Gastroesophageal sphincter (tissue), 3 donors: Measurements from ENCODE around the gene CDCP2.

Experiments
- EP300 ChIP-seq: sonication (generic); formaldehyde crosslinking; IDR thresholded peaks from one replicate; pipeline ENCODE4 v1.6.1; 2017; ENCODE audit warnings: antibody characterized with exemption, mild to moderate bottlenecking
- POLR2A ChIP-seq, 2 donors: fragments of 450-650 bp; IDR thresholded peaks; one replicate each; pipeline ENCODE4 v1.6.1; 2017; ENCODE audit warnings: antibody characterized with exemption in 2 of 2, mild to moderate bottlenecking in 2 of 2, moderate library complexity in 1 of 2
- POLR2AphosphoS5 ChIP-seq: sonication (generic); formaldehyde crosslinking; IDR thresholded peaks from one replicate; pipeline ENCODE4 v1.6.1; 2017; ENCODE audit warnings: antibody characterized with exemption
- TF ChIP-seq, protein P1 (sequence below), 4 experiments: fragments of 200-600 bp in 2 of 4; fragments of 450-650 bp in 2 of 4; sonication (generic) in 1 of 4; IDR thresholded peaks; one replicate each; pipeline ENCODE4 v1.5.1; 2017 to 2019; ENCODE audit warnings: antibody characterized with exemption in 4 of 4, mild to moderate bottlenecking in 2 of 4, moderate library complexity in 2 of 4

DNA sequence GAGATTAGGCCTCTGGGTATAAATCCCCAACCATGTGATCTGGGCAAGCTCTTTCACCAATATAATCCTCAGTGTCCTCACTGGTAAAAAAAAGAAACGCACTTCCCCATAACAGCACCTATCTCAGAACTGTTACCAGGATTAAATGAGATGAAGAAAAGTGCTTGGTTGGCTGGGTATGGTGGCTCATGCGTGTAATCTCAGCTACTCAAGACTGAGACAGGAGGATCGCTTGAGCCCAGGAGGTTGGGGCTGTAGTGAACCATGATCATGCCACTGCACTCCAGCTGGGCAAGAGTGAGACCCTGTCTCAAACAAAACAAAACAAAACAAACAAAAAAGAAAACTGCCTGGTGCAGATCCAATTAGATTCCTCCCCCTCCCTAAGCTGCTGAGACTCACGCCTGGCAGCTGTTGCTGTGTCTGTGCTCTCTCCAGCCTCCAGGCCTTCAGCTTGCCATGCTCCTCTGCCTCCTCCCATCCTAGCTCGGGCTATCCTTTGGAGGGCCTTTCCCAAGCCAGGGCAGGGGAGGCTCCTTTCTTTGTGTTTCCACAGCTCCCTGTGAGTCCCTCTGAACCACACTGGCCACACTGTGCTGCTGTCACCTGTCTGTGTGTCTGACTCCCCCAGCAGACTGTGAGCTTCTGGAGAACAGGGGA lies 28.0 kb upstream of the CDCP2 start:
- TF ChIP-seq, protein P1, sequence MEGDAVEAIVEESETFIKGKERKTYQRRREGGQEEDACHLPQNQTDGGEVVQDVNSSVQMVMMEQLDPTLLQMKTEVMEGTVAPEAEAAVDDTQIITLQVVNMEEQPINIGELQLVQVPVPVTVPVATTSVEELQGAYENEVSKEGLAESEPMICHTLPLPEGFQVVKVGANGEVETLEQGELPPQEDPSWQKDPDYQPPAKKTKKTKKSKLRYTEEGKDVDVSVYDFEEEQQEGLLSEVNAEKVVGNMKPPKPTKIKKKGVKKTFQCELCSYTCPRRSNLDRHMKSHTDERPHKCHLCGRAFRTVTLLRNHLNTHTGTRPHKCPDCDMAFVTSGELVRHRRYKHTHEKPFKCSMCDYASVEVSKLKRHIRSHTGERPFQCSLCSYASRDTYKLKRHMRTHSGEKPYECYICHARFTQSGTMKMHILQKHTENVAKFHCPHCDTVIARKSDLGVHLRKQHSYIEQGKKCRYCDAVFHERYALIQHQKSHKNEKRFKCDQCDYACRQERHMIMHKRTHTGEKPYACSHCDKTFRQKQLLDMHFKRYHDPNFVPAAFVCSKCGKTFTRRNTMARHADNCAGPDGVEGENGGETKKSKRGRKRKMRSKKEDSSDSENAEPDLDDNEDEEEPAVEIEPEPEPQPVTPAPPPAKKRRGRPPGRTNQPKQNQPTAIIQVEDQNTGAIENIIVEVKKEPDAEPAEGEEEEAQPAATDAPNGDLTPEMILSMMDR (IDR thresholded peaks at IDR 0.05): no peak
- TF ChIP-seq POLR2A (IDR thresholded peaks at IDR 0.05) (no peak), POLR2AphosphoS5 (no peak), EP300 (no peak)
